Activated T-cell treated with anti-CD3 and anti-CD28 coated beads for 1 hour (primary cell): ENCODE results near the gene TMEM132D.

Source experiments
- DNase-seq: peaks from one replicate; pipeline ENCODE4 v3.0.0-alpha.2; 2020; ENCODE audit warnings: low read depth

Gene TMEM132D

DNA sequence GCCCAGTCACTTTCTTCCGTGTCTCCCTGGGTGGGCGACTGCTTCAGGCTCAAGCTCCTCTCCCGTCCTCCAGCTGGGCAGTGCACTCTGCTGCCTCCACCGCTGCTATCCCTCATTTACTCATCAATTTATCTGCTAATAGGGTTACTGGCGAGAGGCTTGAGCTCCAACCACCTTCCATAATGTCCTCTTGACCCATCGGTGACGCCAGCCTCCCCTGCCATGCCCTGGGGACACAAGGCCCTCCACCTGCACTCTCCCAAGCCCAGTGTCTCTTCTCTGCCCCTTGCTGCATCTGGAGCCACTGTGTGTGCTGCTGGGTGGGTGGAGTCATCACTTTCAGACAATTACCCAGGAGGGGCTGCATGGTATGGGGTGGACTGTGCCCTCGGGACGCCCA, 78.5 kb downstream of the TMEM132D start:
- no peak for DNase-seq

DNA sequence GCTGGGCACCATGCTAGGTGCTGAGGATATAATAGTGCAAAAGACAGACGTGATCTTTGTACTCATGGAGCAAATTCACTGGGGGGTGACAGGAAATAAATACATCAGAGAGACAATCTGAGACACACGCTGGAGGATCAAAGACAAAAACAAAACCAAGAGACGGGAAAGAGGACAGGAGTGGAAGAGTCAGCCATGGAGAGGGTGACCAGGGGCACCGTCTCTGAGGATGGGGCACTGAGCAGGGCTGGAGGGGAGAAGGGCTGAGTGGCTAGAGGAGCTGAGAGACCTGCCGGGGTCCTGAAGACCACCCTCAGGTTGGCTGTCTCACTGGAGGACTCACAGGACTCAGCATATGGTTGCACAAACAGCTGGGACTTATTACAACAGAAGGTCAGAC, 81.9 kb downstream of the TMEM132D start:
- no peak for DNase-seq

DNA sequence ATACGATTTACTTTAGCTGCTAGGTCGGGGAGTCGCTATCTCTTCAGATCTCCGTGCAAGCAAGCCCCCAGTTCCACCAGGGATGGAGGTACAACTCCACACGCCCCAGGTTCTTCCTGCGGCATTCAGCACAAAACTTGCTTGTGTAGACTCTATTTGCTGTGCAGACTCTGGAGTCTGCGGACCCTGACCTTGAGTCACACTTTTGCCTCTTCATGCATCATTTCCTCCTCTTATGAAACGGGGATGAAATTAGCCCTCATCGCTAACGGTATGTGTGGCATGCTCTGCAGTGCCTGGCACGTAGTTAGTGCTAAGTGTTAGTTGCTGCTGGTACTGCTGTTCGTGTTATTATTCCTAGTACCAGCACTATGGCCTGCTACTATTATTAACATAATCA, 84.4 kb downstream of the TMEM132D start:
- no peak for DNase-seq

DNA sequence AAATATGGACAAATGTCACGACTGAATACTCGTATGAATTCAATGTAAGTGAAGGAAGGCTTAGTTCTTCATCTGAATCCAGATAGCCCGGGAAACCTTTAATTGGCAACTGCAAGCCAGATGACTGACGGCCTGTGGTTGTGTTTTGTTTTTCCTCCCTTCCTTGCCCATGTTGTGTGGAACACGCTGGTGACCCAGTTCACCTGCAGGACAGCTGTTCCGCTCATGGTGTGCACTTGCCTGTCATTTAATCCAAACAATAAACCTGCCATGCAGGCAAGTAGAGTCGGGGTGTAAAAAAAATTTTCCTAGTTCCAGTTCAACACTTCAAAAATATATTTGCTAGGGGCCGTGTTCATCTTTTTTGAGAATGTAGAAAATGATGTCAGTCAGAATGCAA, 88.0 kb downstream of the TMEM132D start:
- DNase-seq, result no peak

DNA sequence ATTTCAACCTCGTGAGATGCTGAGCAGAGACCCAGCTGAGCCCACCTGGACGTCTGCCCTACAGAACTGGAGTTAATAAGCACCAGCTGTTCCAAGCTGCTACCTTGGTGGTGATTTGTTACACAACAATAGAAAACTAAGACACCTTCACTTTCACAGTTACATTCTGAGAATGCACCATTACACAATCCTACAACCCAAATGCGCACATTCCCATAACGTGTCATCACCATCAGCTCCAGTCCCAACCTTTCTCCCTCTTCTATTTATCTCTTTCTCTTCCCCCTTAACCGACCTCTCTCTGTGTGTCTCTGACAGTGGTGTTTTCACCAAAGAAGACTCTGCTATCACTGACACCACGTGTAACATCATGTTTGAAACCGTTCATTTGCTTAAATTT, 91.9 kb downstream of the TMEM132D start:
- no peak for DNase-seq

DNA sequence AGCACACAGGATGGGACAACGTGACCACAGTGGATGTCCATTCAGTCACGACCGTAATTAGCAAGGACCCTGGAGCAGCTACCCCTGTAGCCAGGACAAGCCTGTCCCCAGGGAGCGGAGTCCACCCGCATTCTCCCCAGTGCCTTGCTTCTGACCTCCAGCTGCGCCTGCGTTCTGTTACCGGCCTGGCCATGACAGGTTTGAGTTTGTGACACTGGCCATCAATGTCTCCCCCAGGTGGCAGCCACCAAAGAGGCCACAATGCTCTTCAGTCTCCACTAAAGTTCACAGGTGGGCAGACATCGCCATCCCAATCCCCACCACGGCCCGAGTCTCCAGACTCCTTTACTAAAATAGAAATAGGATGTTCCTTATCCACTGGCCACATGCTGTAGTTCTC, 96.7 kb downstream of the TMEM132D start:
- no peak for DNase-seq

DNA sequence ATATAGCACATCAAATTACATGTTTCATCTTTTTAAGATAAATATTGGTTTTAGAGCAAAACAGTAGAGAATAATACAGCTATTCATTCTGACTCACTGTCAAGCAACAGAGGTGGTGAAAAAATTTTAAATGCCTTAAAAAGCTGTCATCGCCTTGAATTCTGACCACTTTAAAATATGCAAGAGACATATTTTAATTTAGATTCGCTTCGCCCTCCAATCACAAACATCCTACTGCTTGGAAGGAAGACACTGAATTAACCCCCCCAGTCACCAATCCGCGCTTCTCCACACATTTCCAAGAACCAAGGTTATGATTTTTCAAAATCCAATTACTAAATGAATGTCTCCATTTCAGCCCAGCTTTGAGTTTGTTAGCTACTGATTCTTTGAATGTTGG, 112.4 kb downstream of the TMEM132D start:
- DNase-seq, result no peak

DNA sequence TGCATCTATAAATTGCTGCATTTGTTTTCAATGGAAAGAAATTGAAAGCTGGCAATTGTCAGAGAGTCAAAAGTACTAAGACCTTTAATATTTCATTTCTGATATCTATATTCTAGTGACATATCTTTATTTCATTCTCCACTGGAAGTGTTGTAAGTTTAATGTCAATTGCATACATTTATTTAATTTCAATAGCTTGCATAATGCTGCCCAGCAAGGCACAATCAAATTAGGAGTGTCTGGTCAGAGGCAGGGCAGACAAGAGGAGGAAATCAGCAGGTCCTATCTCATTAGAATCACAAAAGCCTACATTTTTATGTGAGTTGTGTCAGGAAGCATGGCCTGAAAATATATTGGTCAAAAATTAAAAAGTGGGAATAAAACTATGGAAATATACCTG, 112.9 kb downstream of the TMEM132D start:
- no peak for DNase-seq

DNA sequence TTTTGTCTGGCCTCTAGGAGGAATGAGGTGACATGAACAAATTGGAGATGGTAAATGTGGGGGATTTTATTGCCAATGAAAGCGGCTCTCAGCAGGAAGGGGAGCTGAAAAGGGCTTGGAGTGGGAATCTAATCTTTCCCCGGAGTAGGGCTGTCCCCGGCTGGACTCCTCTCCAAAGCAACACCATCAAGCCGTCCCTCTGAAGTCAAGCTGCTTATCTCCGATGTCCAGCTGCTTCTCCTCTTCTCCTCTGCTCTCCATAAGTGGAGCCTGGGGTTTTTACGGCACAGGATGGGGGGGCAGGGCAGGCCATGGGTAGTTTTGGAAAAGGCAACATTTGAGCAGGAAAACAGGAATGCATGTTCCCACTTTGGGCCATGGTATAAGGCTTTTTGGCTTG, 113.5 kb downstream of the TMEM132D start:
- DNase-seq, result no peak

DNA sequence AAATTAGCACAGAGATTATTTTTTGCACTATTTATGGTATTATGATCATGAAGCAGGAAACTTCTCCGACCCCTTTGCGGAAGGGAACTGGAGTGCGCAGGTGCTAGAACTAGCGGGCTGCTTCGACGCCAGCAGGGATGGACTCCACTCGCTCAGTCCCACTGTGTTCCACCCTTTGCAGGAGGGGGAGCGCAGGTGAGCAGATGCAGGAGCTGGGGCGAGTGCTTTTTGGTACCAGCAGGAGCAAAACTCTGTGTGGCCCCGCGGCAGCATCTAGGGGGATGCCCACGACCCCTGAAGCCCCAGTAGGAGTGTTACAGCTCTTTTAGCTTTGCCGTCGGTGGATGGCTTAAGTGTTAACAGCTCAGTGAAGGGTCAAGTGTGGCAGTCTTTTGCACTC, 113.9 kb downstream of the TMEM132D start:
- no peak for DNase-seq

DNA sequence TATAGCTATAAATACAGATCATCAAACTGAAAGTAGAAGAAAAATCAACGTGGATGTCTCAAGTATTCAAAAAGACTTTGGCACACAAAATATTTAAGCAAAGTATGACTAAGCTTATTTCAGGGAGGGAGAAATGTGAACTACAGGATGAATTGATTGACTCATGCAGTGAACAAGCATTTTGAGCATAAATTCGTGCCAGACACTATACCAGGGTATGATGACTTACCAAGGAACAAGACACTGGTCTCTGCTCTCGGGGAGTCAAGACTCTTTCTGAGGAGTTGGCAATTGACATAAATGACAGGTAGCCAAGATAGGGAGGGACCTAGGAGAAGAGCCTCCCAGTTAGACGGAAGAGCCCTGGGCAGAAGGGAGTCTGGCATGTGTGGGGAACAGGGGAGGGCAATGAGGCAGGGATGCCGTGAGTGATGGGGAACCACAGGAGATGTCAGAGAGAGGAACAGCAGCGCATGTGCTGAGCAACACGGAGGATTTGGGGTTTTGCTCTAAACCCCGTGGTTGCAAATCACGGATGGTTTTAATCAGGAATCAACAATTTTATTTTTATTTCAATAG, 115.2 kb downstream of the TMEM132D start:
- no peak for DNase-seq

DNA sequence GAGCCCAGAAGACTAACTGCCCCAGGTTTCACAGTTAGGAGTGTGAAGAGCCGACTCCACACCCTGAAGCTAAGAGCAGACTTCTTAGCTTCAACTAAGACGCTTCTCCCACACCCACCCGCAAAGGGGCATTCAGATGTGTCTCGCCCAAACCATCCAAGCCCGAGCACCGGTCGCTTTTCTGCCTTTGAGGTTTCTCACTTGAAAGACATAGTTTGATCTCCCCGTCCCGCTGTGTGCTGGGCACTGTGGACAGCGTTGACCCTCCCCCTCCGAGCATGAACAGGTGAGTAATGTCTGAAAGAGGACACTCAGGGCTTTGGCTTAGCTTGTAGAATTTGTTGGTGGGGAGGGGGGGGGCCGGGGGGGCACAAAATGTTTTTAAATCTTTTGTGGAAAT, 123.8 kb downstream of the TMEM132D start:
- no peak for DNase-seq

DNA sequence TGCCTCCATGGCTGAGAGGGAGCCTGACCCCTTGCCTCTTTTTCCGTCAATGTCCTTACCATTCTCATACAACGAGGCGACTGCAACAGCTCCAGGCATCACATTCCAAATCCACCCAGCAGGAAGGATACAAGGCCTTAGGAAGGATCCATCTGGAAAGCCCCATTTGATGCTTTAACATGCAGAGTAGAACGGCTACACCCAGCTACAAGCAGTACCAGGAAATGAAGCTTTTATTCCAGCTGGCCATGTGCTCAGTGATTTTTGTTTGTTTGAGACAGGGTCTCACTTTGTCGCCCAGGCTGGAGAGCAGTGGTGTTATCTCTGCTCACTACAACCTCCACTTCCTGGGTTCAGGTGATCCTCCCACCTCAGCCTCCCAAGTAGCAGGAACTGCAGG, 124.8 kb downstream of the TMEM132D start:
- DNase-seq, result no peak

DNA sequence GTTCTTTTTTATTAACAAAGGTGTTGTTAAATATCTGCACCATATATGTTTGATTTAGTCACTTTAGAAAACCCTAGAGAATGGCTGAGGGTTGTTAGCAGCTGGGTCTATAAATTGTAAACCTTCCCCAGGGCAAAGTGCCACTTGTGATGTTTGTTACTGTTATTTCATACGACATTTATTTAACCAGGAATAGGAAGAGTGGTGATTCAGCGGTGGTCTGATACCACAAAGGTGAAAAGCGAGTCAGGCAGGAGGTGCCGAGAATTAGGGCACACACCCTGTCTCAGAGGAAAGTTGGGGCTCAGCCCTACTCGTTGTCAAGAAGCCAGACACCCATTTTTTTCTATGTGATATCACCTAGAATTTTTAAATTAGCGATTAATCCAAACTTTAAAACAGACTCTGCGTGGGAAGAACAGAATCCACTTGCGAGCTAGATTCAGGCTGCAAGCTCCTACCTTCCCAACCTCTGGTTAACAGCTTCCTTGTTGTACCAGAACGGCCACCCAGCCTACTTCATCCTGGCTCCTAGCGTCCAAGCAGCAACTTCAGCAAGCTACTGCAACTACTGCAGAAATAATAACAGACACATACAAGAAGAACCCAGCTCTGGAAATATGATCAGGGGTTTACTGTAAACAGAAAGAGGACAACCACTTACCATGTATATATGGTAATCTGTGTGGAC, 126.7 kb downstream of the TMEM132D start:
- no peak for DNase-seq

DNA sequence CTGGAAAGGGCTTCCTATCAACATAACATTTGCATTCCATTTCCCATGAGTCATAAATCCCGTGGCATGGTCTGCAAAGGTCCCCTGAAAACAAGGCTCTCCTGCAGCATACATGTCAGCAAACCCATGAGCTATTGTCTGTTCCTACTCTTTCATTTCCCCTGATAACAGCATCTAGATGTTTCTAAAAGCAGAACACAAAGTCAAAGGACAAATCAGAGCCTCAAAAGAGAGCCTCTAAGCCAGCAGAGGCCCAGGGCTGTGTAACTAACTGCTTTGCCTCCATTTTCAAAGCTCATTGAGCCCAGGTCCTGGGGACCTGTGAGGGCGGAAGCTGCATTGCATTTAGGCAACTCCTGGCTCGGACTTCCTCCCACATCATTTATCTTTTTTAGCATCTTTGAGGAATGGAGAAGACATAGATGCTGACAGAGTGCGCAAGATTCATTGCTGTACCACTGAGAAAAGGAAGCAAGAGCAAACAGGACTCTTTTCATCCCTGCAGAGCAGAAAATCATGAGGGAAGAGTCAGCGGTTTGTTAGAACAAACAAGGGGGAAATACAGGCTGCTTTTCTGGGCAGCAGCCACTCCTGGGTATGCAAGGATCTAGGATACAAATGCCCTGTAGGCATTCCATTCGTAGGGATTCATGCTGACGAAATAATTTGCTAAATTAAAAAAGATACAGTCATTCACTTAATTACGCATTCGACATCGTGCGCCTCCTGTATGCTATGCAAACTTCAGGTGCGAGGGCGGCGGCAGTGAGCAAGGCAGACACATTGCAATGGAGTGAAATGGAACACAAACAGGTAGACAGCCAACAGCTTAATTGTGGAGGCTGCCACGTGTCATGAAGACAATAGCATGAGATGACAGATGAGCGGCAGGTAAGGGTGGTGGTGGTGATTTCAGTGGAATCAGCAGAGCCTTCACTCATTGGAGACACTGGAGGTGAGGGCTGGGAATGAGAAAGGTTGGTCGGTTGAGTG, 131.0 kb downstream of the TMEM132D start:
- no peak for DNase-seq

DNA sequence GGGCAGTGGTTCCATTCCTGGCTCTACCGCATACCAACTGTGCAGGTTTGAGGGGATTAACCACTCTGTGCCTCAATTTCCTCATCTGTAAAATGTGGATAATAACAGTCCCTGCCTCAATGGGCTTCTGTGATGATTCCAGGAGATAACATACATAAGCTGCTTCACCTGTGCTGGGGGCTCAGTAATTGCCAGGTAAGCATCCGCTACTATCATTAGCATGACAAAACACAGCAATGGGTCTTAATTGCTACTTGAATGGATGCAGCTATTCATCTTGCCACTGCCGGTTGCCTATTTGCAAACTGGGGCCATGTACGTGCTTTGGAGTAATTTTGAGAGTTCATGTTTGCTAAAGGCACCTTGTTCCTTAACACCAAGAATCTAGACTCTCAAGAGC, 132.6 kb downstream of the TMEM132D start:
- no peak for DNase-seq

DNA sequence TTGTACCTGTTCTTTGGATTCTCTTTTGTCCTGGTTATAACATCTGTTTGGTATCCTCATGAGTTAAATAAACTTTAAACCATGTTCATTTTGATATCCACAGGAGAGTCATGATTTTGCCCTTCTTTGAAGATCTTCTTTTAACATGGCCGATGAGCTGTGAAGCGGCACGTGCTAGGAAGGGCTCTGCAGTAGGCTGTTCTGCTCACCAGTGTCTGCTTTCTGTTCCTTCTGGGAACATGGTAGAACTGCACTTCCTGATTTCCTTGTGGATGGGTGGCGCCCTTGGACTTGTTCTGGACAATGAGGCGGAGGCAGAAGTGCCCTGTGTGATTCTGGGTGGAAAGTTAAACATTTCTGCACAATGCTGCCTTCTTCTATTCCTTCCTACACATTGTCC, 138.1 kb downstream of the TMEM132D start:
- DNase-seq, result no peak

DNA sequence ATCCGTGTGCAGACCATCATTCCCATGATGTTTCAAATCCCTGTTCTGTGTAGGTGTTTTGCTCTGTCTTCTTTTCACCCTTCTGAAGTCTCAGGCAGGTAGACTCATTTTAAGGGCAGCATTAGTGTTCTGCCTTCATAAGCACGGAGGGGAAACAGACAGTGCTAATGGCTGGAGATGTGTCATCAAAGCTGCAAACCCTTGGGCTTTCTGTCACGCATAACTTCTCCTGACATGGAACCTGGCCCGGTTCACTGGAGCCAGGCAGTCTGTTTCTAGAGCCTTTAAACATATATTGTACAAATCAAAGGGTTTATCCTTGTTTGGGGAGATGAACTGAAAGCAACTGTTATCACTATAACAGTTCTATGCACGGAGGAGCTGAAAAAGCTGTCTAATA, 141.4 kb downstream of the TMEM132D start:
- DNase-seq, result no peak

DNA sequence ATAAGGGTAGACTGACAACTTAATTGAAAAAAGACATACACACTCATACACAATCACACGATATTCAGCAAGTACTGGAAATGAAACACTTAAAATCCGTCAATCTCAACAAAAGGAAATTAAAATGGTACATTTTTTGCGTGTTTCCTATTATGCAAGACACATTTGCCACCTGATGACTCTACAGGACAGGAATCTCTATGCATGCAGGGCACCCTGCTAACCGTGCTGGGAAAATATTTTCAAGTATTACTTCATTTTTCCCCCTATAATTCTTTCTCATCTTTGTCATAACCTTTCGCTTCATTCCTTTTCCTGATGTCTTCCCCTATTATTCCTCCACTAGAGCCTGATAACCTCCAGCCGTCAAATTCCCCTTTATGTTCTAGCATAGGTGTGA, 150.2 kb downstream of the TMEM132D start:
- DNase-seq, result no peak

DNA sequence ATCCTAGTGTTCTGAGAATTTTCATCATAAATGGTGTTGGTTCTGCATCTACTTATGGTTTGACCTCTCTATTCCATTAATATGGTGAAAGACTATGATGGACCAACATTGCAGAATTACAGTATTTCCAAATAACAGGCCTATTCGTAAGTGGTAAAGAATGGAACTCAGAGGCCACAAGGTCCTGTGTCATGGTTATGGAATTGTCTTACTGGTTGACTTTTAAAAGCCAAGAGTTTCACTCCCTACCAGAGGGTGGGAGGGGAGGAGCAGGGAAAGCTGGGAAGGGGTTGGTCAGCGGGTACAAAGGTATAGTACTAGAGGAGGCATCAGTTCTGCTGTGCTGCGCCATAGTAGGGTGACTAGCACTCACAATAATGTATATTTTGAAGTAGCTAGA, 153.4 kb downstream of the TMEM132D start:
- no peak for DNase-seq

DNA sequence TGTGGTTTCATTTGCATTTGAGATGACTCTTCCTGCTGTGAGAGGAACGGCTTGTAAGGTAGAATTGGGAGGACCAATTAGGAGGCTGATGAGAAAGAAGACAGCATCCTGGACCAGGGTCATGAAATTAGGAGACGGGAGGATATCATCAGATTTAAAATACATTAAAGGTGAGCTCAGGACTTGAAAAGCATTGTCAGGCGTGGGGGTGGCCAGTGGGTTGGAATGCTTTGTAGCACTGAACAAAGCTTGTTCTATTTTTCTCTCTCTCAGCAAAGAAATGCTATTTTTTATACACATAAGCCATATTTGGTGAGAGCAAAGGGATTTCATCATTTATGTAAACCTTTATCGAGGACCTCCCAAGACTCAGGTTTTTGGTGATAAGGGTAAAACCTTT, 157.5 kb downstream of the TMEM132D start:
- no peak for DNase-seq

DNA sequence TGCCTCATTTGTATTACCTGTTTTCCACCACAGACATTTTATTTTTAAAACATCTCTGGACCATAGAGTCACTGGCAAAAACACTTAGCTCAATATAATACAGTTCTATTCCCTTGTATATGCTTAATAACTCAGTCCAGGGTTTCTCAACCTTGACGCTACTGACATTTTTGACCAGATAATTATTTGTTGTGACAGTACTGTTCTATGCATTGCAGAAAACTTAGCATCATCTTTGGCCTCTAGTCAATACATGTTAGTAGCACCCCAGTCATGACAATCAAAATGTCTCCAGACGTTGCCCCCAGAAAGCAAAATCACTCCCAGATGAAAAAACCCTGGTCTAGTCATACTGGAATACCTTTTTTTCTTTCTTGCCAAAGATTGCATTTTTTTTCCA, 174.7 kb downstream of the TMEM132D start:
- DNase-seq, result no peak

DNA sequence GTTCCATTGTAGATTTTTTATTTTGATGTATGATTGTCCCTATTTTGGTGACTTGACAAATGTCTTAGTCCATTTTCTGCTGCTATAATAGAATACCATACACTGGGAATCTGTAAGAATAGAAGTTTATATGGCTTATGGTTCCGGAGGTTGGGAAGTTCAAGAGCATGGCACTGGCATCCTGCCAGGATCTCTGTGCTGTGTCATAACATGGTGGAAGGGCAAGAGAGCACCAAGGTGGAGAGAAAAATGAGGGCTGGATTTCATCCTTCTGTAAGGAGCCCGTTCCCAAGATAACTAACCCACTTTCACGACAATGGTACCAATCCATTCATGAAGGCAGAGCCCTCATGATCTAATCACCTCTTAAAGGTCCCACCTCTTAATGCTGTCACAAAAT, 176.7 kb downstream of the TMEM132D start:
- DNase-seq, result no peak
